Natural killer cell treated with Interleukin-12 subunit alpha and Interleukin-12 subunit beta and Interleukin-15 and Interleukin-18, amount 100 ng/mL, for 72 hours (primary cell): ENCODE measurements around the gene FZR1. TPM values are rescaled to one million over a fixed set of nuclear protein-coding genes. Genes with fewer than 3 reads are reported as not detected.
A peak's percentile ranks its signal among the peaks of the same experiment; 100 is the strongest.
"Not testable (repeated sequence)": the region's sequence is repeated elsewhere in the genome, so short reads cannot be mapped to it uniquely, and the experiment has no call there.

ENCODE experiments used
- ATAC-seq, 2 donors: fragments of 150-1000 bp; cut with Tn5 transposase in 1 of 2; sonication (Bioruptor Pico), chemical (Tn5 transposase) in 1 of 2; 2 replicates each; pipeline ENCODE4 v1.10.0; 2021
- DNase-seq: peaks from one replicate; pipeline ENCODE4 v3.0.0; 2022; ENCODE audit warnings: low spot score
- H3K27ac Mint-ChIP-seq, 2 donors: 1 replicate in 1 of 2; 2 replicates in 1 of 2; pipeline ENCODE4 v1.8.0; 2022; ENCODE audit warnings: mixed read lengths in 2 of 2, mild to moderate bottlenecking in 1 of 2, moderate library complexity in 1 of 2
- H3K27me3 Mint-ChIP-seq, 2 donors: 1 replicate in 1 of 2; 2 replicates in 1 of 2; pipeline ENCODE4 v1.8.0; 2022; ENCODE audit warnings: mixed read lengths in 2 of 2
- H3K36me3 Mint-ChIP-seq: one replicate; pipeline ENCODE4 v1.8.0; 2022; ENCODE audit warnings: mixed read lengths
- H3K4me1 Mint-ChIP-seq, 2 donors: 1 replicate in 1 of 2; 2 replicates in 1 of 2; pipeline ENCODE4 v1.8.0; 2022; ENCODE audit warnings: low read depth in 2 of 2, mixed read lengths in 2 of 2, mild to moderate bottlenecking in 1 of 2
- H3K4me3 Mint-ChIP-seq: one replicate; pipeline ENCODE4 v1.8.0; 2022; ENCODE audit warnings: mixed read lengths
- H3K9me3 Mint-ChIP-seq: 2 replicates; pipeline ENCODE4 v1.8.0; 2022; ENCODE audit warnings: mixed read lengths
- total RNA-seq, 2 donors: library from RNA; stranded (reverse); gene quantifications; one replicate each; pipeline ENCODE4 v1.2.3, GENCODE V29; 2022

The FZR1 gene
- total RNA-seq, 2 donors from 2014 or later: 51.4 to 63.0 TPM

DNA sequence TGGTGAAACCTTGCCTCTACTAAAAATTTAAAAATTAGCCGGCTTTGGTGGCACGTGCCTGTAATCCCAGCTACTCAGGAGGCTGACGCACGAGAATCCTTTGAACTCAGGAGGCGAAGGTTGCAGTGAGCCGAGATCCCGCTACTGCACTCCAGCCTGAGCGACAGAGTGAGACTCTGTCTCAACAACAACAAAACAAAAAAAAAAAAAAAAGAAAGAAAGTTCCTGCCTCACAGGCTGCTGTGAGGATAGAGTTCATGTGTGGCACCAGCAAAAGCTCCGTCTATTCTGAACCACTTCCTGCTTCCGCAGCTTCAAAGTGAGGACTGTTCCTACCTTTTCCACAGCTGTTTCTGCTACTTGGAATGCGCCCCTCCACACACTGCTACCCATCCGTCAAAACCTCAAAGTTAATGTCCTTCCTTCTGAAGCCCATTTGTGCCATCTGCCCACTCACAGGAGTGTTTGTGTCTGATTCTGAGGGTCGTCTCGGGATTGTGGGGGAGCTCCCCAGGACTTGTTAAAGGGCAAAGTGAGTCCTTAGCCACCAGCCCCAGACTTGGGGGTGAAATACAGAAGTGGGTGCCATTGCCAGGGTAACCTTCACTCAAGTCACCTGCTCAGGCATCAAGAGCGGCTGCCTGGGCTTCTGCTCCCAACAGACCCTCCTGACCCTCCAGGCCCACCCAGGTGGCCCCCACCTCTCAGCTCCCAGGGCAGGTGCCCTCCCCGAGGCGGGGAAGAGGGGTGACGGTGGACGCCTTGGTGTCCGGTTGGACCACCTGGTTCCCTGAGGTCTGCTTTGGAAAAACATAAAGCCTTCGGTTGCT, 48.4 kb downstream of the FZR1 start:
- ATAC-seq: no peak
- peak overlapping the region; percentile 98 for H3K4me3 Mint-ChIP-seq
- DNase-seq: no peak

DNA sequence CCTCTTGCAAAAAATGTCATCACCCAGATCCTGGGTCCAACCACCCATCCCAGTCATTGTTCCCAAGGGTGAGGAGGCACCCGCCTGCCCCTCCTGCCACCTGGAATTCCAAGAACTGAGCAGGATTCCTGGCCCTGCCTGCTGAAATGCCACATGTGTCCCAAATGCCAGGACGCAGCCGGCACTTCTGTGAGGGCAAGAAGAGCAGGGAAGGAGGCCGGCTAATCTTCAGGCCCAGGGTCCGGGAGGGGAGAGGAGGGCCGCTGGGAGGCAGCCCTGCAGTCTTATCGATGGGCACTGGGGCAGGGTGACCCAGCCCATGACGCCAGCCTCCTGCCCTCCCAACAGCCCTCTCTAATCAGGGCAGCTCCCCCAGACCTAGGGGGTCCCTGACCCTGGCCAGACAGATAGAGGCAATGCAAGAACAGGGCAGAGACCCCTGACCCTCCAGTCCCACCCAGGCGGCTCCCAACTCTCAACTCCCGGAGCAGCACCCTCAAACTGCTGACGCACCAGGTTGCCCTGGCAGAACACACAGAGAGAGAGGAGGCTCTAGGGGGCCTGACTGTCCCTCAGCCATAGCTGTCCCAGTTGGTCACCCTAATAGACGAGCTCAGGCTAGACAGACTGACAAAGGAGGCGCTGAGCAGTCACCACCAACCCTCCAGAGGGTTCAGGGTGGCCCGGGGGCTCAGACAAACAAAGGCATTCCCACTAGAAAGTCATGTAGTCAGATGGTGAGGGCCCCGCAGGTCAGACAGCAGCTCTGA, 49.7 kb downstream of the FZR1 start:
- Mint-ChIP-seq H3K27me3 (no peaks in the 10 kb centered on the region), H3K9me3 (no peaks in the 10 kb centered on the region), H3K4me1 (peaks cover 22 to 39% of the 10 kb centered on the region in 2 donors), H3K36me3 (no peaks in the 10 kb centered on the region), H3K4me3 (peak overlapping the region; percentile 98), H3K27ac (peak overlapping the region; percentile 70 to 87)
- no peak for DNase-seq
- ATAC-seq: no peak

More for the DNA sequence above, 48.4 kb downstream of the FZR1 start:
- Mint-ChIP-seq H3K36me3 (no peaks in the 10 kb centered on the region), H3K4me1 (peaks cover 22 to 40% of the 10 kb centered on the region in 2 donors), H3K9me3 (no peaks in the 10 kb centered on the region), H3K27me3 (no peaks in the 10 kb centered on the region), H3K27ac (peak overlapping the region in 1 of 2 donors; percentile 71)

DNA sequence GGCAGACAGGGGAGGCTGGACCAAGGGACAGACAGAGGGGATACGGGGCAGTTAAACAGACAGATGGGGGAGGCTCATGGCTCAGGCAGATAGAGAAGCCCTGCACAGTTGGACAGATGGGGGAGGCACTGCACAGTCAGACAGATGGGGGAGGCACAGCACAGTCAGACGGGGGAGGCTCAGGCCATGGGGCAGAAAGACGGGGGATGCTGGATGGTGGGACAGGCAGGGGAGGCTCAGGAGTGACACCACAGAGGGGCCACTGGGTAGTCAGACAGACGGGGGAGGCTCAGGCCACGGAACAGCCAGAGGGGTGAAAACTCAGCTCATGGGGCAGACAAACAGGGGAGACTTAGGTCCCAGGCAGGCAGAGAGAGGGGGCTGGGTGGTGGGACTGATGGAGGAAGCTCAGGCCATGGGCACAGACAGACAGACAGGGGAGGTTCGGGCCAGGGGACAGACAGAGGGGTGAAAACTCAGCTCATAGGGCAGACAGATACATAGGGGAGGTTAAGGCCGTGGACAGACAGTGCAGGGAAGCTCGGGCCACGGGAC, 50.4 kb downstream of the FZR1 start:
- Mint-ChIP-seq H3K27me3 (no peaks in the 10 kb centered on the region), H3K27ac (peak overlapping the region; percentile 70 to 87), H3K36me3 (no peaks in the 10 kb centered on the region), H3K4me3 (peak overlapping the region; percentile 98), H3K4me1 (peaks cover 22 to 36% of the 10 kb centered on the region in 2 donors), H3K9me3 (no peaks in the 10 kb centered on the region)
- DNase-seq (no peak), ATAC-seq (no peak)

DNA sequence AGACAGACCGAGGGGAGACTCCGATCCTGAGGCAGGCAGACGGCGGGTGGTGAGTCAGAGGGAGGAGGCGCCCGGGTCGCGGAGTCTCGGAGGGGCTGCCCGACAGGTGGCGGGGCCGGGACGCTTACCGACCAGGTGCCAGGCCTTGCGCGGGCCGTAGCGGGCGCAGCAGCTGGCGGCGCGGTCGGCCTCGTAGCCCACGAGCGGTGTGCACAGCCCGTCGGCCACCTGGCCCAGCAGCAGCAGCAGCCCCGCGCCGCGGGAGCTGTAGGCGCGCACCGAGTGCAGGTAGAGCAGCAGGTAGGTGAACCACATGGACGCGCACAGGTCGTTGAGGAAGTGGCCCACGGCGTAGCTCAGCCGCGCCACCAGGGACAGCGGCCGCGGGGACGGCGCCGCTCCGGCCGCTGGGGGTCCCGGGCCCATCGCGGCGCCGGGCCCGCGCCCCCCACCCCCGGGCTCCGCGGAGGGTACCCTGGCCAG, 50.9 kb downstream of the FZR1 start:
- H3K27me3 Mint-ChIP-seq: no peaks in the 10 kb centered on the region
- peak overlapping the region; percentile 70 to 87 for H3K27ac Mint-ChIP-seq
- no peak for DNase-seq
- H3K4me3 Mint-ChIP-seq: peak overlapping the region; percentile 98
- peaks cover 22 to 32% of the 10 kb centered on the region in 2 donors for H3K4me1 Mint-ChIP-seq
- peak; percentile 37 to 51 for ATAC-seq
- no peaks in the 10 kb centered on the region for H3K36me3 Mint-ChIP-seq
- no peaks in the 10 kb centered on the region for H3K9me3 Mint-ChIP-seq

DNA sequence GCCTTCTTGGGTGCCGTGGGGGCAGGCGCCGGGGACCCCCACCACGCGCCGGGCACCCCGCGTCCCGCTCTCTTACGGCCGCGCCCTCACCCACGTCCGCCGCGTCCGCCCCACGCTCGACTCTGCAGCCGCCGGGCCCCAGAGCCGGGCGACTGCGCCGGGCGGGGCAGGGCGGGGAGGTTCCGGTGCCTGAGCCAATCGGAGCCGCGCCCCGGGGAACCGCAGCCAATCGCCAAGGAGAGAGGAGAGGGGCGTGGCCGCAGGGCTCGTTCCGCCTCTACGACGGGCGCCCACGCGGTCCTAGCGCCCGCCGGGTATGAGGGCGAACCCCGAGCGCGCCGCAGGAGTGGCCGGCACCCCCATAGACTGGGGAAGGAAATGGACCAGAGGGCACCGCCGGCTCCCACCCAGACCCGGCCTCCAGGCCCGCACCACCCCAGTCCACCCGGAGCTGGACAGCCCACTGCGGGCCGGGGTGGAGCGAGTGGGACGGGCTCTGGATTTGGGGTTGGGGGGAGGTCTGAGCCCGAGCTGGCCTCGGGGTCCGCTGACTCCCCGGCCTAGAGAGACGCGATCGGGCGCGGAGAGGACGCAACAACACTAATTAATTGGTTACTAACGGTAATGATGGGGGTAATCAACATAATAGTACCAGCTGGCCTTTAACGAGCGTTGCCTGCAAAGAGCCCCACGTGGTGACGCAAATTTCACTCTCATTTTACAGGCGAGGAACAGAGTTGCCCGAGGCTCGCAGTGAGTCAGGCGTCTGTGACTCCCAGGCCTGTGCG, 51.5 kb downstream of the FZR1 start, which contains the start of gene MFSD12:
TSS of gene MFSD12 (minus strand) at position 126 of the 788 bp plus-strand sequence. CDS start 183 bp downstream, outside the sequence.
- peak; percentile 97 to 98 for ATAC-seq
- DNase-seq: peak; percentile 97
- Mint-ChIP-seq H3K27ac (peak within 1 kb of the TSS; percentile 73 to 87), H3K4me3 (peak within 1 kb of the TSS; percentile 98), H3K27me3 (no peaks in the 10 kb centered on the region), H3K9me3 (no peaks in the 10 kb centered on the region), H3K4me1 (peaks cover 22 to 32% of the 10 kb centered on the region in 2 donors), H3K36me3 (no peaks in the 10 kb centered on the region)

DNA sequence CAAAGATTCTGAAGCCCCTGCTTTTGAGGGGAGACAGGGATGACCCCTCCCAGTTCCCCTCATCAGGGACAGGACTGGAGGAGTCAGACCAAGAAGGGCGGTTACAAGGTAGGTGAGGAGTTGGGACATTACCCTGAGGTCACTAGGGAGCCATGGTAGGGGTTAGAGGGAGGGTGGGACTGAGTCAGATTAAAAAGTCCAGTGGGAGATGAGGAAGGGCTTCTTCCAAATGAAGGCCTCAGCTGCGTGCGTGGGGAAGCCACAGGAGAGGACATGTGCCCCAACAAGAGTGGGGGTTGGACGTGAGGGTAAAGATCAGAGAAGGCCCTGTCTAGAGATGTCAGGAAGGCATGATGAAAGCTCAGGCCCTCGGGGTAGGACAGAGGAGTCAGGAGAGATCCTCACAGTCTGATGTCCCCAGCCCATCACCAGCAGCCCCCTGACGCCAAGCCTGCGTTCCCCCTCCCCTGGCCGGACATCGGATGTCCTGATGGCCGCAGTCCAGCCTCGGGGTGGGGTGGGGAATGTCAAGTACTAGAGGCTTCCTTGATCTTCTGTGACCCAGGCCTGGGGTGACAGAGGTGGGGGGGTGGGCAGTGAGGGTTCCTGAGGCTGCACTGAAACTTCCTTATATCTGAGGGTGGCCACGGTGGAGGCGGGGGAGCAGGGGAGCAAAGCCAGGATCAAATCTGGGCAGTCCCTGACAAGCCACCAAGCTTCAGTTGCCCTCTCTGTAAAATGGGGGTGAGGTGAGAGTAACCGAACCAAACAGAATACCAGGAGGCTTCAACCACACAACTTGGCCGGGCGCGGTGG, 57.8 kb downstream of the FZR1 start:
- no peak for DNase-seq
- Mint-ChIP-seq H3K4me3 (no peak overlapping the region), H3K9me3 (no peaks in the 10 kb centered on the region), H3K4me1 (peaks cover 0 to 3% of the 10 kb centered on the region in 2 donors), H3K36me3 (no peaks in the 10 kb centered on the region), H3K27me3 (no peaks in the 10 kb centered on the region), H3K27ac (no peak overlapping the region)
- ATAC-seq: no peak

DNA sequence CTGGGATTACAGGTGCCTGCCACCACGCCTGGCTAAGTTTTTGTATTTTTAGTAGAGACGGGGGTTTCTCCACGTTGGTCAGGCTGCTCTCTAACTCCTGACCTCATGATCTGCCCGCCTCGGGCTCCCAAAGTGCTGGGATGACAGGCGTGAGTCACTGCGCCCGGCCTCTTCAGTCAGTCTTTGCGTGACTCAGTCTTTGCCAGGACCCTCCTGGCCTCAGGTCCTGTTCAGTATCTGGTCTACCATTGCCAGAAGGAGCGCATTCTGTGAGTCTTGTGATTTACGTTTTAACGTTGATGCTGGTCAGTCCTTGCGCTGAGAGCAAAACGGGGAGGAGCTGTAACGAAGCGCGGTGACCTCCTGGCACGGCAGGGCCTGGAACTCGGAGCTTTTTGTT, 59.0 kb downstream of the FZR1 start:
- DNase-seq: no peak
- Mint-ChIP-seq H3K4me3 (no peak overlapping the region), H3K9me3 (no peaks in the 10 kb centered on the region), H3K36me3 (no peaks in the 10 kb centered on the region), H3K4me1 (no peaks in the 10 kb centered on the region), H3K27me3 (no peaks in the 10 kb centered on the region), H3K27ac (no peak overlapping the region)
- ATAC-seq: no peak

DNA sequence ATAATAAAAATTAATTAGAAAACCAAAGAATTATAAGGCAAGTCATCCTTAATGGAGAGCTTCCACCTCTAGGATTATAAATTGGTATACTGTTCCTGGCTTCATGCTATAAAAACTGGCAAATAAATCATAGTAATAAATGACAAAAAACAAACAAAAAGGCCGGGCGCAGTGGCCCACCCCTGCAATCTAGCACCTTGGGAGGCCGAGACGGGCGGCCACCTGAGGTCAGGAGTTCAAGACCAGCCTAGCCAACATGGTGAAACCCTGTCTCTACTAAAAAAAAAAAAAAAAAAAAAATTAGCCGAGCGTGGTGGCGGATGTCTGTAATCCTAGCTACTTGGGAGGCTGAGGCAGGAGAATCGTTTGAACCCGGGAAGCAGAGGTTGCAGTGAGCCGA, 63.9 kb downstream of the FZR1 start:
- not testable (repeated sequence) for ATAC-seq
- H3K4me1 Mint-ChIP-seq: peaks cover 8 to 14% of the 10 kb centered on the region in 2 donors

DNA sequence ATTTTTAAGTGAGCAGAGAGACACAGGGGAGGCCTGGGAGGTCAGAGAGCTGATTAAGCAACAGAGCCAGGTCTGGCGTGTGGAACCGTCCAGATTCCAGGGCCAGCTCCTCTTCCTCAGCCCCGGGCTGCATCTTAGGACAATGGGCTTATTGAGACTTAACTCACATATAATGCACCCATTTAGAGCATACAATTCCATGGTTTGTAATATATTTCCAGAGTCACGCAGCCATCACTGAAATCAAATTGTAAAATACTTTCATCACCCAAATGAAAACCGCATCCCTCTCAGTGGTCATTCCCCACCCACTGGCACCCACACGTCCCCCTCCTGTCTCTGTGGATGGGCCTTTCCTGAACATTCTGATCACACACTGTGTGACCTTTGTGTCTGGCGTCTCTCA, 64.5 kb downstream of the FZR1 start:
- Mint-ChIP-seq H3K9me3 (no peaks in the 10 kb centered on the region), H3K36me3 (no peaks in the 10 kb centered on the region), H3K4me3 (no peak overlapping the region), H3K27ac (no peak overlapping the region), H3K27me3 (no peaks in the 10 kb centered on the region), H3K4me1 (peaks cover 8 to 18% of the 10 kb centered on the region in 2 donors)
- ATAC-seq: no peak
- DNase-seq: no peak

More for the DNA sequence above, 63.9 kb downstream of the FZR1 start:
- H3K27ac Mint-ChIP-seq, H3K36me3 Mint-ChIP-seq, H3K9me3 Mint-ChIP-seq, H3K27me3 Mint-ChIP-seq, DNase-seq, H3K4me3 Mint-ChIP-seq: not testable (repeated sequence)

DNA sequence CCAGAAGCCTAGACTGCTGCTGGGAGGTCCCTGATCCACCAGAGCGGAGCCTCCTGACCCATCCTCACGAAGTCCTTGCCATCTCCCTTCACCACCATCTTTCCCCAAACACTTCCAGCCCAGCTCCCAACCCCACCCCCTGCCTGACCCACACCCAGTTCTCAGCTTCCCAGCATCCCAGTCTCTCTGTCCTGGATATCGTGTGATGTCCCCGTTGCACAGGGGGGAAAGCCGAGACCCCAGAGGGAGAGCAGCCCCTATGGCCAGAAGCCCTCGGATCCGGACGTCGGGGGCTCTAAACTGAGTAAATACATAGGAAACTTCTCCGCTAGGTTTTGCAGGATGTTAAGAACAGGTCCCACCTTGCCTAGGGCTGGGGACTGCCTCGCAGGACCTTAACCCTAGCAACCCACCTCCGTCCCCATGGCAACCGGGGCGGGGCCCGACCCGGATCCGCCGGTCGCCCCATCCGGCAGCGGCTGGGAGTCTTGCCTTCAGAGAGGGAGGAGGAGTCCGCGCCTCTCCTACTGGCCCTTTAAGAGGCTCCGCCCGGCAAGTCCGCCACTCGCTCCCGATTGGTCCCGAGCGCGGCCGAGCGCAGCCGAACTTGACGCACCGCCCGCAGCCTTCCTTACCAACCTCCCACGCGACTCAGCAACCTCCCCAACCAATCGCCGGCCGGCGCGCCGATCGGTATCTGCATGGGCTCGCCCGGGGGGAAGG, 66.2 kb downstream of the FZR1 start:
- ATAC-seq (peak; percentile 97 to 98), DNase-seq (peak; percentile 100)
- Mint-ChIP-seq H3K27me3 (no peaks in the 10 kb centered on the region), H3K4me3 (peak overlapping the region; percentile 81), H3K27ac (peak overlapping the region in 1 of 2 donors; percentile 35), H3K9me3 (no peaks in the 10 kb centered on the region), H3K36me3 (no peaks in the 10 kb centered on the region), H3K4me1 (peaks cover 8 to 18% of the 10 kb centered on the region in 2 donors)

DNA sequence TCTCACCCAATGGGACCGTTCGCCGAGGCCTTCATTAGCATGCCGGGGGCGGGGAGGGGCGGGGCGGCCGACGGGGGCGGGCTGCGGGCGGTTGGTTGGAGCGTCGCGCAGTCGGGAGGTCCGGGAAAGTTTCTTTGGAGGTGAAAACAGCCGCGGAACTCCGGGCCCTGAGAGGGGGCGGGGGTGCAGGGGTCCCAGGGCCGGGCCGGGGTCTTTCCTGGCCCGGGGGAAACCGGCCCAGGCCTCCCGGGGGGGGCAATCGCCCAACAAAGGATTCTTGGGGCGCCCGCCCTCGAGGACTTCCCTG, 66.7 kb downstream of the FZR1 start, which contains the start of gene HMG20B:
TSS of gene HMG20B (plus strand) at position 90 of the 307 bp plus-strand sequence. CDS start 366 bp downstream, outside the sequence.
- peak within 1 kb of the TSS; percentile 81 for H3K4me3 Mint-ChIP-seq
- H3K9me3 Mint-ChIP-seq: no peaks in the 10 kb centered on the region
- ATAC-seq (no peak), DNase-seq (no peak)
- peak within 1 kb of the TSS in 1 of 2 donors; percentile 35 for H3K27ac Mint-ChIP-seq
- H3K36me3 Mint-ChIP-seq: no peaks in the 10 kb centered on the region
- H3K27me3 Mint-ChIP-seq: no peaks in the 10 kb centered on the region
- peaks cover 8 to 18% of the 10 kb centered on the region in 2 donors for H3K4me1 Mint-ChIP-seq
